ENCODE results near the gene APOF.
"Not testable (repeated sequence)": the region's sequence is repeated elsewhere in the genome, so short reads cannot be mapped to it uniquely, and the experiment has no call there.

Gene APOF

DNA sequence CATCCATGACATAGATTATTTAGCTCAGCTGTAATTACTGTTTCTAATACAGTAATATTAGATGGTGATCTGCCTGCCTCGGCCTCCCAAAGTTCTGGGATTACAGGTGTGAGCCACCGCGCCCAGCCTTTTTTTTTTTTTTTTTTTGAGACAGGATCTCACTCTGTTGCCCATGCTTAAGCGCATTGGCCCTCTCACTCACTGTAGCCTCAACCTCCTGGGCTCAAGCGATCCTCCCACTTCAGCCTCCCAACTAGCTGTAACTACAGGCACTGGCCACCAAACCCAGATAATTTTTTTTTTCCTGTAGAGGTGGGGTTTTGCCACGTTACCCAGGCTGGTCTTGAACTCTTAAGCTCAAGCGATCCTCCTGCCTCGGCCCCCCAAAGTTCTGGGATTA, 27.1 kb downstream of the APOF start:
- in situ Hi-C loops (cut with MboI; ENCODE audit: low pct_unique_long_range_greater_than_20kb, low sequenced_read_pairs); DNase-seq: not testable (repeated sequence)

DNA sequence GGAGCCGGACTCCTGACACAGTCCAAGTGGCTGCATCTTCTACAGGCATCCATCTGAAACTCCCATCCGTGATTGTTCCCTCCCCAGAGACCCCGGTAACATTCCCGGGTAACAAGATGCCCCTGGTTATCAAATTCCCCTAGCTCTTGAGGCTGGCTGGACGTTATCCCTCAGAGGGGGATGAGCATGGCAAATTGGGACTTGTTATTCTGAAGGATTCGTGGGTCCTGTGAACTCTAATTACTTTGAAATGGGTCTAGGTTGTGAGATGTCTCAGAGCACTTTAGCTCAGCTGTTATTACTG, 28.2 kb downstream of the APOF start:
- DNase-seq: no peak
- in situ Hi-C loops (cut with MboI; ENCODE audit: low pct_unique_long_range_greater_than_20kb, low sequenced_read_pairs): no loop called here

- peak; percentile 98 for DNase-seq
- in situ Hi-C loops (cut with MboI; ENCODE audit: low pct_unique_long_range_greater_than_20kb, low sequenced_read_pairs): no loop called here
These were observed 28.8 kb downstream of the APOF start, which contains the start of gene PAN2 for GRCh38 chr12:56333679-56334489. Gene PAN2, minus strand, starts transcription at chr12:56334000. Its CDS starts 906 bp downstream, at chr12:56333094.

DNA sequence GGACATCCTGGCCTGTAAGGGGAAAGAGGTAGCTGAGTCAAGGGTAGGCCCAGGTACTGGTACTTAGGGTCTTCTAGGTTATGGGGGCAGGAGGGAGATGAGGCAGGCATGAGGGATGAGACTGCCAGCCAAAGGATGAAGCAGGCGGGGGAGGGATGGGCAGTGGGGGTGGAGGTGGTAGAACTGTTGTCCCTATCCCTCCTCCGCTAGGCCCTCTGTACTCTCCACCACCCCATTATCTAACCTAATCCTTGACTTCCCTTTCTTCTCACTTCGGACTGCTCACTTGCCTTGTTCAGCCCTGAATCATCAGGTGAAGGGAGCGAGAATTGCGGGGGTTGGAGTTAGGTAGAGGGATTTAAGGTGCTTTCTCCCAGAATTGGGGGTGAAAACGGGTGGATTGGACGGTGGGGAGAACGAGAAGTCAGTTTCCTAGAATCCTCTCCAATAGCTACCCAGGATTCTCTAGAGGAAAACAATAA, 29.4 kb downstream of the APOF start:
- in situ Hi-C loops (cut with MboI; ENCODE audit: low pct_unique_long_range_greater_than_20kb, low sequenced_read_pairs): no loop called here
- no peak for DNase-seq

GRCh38 chr12:56332512-56333196, 30.0 kb downstream of the APOF start:
- no peak for DNase-seq
- in situ Hi-C loops (cut with MboI; ENCODE audit: low pct_unique_long_range_greater_than_20kb, low sequenced_read_pairs): no loop called here

GRCh38 chr12:56330936-56331490, 31.6 kb downstream of the APOF start:
- in situ Hi-C loops (cut with MboI; ENCODE audit: low pct_unique_long_range_greater_than_20kb, low sequenced_read_pairs): no loop called here
- DNase-seq: no peak

- in situ Hi-C loops (cut with MboI; ENCODE audit: low pct_unique_long_range_greater_than_20kb, low sequenced_read_pairs): no loop called here
- DNase-seq: no peak
These were observed 36.1 kb downstream of the APOF start for GRCh38 chr12:56326533-56326932.

DNA sequence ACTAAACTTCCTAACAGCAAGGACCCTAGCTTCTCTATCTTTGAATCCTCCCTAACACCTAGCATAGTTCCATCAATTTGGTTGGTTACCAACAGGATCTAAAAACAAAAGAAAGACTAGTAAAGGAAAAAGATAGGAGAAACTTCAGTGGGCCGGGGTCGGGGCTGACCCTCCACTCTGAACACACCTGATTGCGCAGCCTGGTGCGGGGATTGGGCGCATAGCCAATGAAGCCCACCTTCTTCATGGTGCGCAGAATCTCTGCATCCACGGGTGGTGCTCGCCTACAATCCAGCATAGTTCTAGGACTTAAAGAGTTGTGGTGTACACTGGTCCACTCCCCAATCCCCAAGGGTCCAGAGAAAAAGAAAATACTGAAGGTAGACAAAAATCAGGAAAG, 36.5 kb downstream of the APOF start:
- in situ Hi-C loops (cut with MboI; ENCODE audit: low pct_unique_long_range_greater_than_20kb, low sequenced_read_pairs): no loop called here
- DNase-seq: no peak

- in situ Hi-C loops (cut with MboI; ENCODE audit: low pct_unique_long_range_greater_than_20kb, low sequenced_read_pairs): no loop called here
- DNase-seq: no peak
These were observed 38.5 kb downstream of the APOF start for GRCh38 chr12:56324206-56324605.

DNA sequence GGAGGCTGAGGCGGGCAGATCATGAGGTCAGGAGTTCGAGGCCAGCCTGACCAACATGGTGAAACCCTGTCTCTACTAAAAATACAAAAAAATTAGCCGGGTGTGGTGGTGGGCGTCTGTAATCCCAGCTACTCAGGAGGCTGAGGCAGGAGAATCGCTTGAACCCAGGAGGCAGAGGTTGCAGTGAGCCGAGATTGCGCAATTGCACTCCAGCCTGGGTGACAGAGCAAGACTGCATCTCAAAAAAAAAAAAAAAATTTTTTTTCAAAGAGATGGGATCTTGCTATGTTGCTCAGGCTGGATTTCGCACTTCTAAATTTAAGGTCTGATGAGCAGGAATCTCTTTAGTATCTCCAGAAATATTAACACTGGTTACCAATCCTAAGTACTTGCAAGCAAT, 41.0 kb downstream of the APOF start:
- DNase-seq; in situ Hi-C loops (cut with MboI; ENCODE audit: low pct_unique_long_range_greater_than_20kb, low sequenced_read_pairs): not testable (repeated sequence)

DNA sequence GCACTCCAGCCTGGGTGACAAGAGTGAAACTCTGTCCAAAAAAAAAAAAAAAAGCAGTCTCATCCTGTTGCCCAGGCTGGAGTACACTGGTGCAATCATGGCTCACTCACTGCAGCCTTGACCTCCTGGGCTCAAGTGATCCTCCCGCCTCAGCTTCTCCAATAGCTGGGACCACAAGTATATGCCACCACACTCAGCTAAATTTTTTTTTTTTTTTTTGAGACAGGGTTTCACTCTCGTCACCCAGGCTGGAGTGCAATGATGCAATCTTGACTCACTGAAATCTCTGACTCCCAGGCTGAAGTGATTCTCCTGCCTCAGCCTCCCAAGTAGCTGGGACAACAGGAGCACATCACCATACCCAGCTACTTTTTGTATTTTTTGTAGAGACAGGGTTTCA, 41.6 kb downstream of the APOF start:
- in situ Hi-C loops (cut with MboI; ENCODE audit: low pct_unique_long_range_greater_than_20kb, low sequenced_read_pairs): no loop called here
- DNase-seq: no peak

DNA sequence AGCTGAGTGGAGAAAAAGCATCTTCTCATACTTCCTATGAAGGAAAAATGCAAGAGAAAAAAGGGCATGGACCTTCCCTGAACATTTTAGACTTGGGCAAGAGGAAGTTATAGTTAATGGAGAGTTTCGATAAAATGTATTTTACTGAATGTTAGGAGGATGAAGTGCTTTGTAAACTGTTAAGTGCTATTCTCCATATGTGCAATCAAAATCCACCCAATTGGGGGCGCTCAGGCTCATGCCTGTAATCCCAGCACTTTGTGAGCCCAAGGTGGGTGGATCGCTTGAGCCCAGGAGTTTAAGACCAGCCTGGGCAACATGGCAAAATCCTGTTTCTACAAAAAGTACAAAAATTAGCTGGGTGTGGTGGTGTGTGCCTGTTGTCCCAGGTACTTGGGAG, 45.0 kb downstream of the APOF start:
- DNase-seq: no peak
- in situ Hi-C loops (cut with MboI; ENCODE audit: low pct_unique_long_range_greater_than_20kb, low sequenced_read_pairs): no loop called here

DNA sequence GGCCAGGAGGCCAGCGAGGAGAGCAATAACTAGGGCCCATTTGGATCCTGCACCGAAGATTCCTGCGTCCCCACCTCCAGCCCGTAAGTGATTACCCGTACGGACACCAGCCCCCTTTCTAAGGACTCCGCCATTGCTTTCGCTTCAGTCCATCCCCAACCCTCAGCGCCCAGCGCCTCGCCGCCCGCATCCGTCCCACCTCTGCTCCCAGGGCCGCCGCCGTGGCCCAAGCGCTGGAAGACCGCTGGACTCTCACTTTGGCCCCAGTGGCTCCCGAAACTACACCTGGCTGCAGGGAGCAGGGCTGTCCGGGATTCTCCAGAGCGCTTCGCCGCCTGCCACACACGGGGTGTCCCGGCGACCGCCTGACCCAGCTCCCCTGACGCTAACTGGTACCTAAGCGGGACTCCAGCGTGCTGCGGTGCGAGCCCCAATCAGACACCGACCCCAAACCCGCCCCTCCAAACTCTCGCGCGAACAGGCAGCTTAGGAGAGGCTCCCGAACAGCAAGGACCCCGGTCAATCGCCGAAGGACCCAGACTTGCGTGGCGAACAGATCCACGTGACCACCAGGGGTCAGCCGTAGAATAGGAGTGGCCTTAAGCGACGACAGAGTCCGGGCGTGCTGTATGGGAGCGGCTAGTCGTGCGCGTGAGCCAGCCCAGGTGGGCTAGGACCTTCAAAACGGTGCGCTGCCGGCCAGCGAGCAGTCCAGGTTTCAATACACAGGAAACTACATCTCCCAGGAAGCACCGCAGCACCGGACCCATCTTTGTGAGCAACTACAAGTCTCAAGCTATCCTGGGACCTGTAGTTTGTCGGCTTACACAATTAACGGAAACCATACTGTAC, 46.8 kb downstream of the APOF start, which contains the start of gene CNPY2:
Gene CNPY2, minus strand, starts transcription at position 367 of the 852 bp plus-strand sequence. CDS start 771 bp downstream, outside the sequence.
- peak; percentile 96 for DNase-seq
- in situ Hi-C loops (cut with MboI; ENCODE audit: low pct_unique_long_range_greater_than_20kb, low sequenced_read_pairs): no loop called here

DNA sequence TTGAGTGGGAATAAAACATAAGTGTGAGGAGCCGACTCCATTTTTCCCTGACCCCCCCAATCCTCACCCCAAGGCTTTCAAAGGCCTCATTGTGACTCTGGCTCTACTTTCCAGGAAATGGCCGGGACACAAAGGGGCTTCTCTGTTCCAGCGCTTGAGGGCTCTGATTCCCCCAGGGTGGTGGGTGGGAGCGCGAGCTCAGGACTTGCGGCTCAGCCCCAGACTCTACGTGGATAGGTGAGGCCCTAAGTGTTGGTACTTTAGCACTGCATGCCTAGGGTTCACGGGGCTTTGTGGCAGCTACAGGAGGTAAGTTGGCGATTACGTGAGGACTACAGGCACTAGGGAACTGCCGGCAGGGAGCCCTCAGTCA, 47.4 kb downstream of the APOF start:
- in situ Hi-C loops (cut with MboI; ENCODE audit: low pct_unique_long_range_greater_than_20kb, low sequenced_read_pairs): no loop called here
- no peak for DNase-seq

DNA sequence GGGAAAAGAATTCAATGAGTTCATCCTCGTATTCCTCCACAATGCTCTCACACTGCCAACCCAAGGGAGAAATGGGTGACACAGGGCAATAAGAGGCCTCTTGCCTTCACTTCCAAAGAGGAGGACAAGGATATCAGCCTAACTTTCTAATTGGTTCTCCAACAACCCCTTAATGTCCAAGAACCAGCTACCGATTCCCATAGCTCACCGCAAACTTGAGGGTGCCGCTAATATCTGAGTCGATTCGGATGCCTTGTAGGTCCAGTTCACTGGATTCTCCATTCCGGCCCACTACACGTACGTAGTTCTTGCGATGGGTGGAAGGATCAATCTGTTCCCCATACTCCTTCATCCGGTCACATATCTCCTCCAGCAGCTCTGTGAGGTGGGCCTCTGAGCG, 51.7 kb downstream of the APOF start:
- in situ Hi-C loops (cut with MboI; ENCODE audit: low pct_unique_long_range_greater_than_20kb, low sequenced_read_pairs): no loop called here

More for the DNA sequence above, 51.7 kb downstream of the APOF start:
- no peak for DNase-seq
